ENCODE measurements around the gene EN2.

- no peak for TF ChIP-seq POLR2AphosphoS5 (IDR thresholded peaks at IDR 0.05)
- TF ChIP-seq CTCF (IDR thresholded peaks at IDR 0.05), result no peak
These were observed 30.7 kb downstream of the EN2 start for GRCh38 chr7:155488483-155489127.

Data from prostate gland (tissue), 2 donors.